Measurements from ENCODE around the gene TCF3. TPM values are rescaled to one million over a fixed set of nuclear protein-coding genes. Genes with fewer than 3 reads are reported as not detected.

TCF3 gene
- total and polyA plus RNA-seq, 2 experiments from 2014 or later: 76.7 to 125 TPM

DNA sequence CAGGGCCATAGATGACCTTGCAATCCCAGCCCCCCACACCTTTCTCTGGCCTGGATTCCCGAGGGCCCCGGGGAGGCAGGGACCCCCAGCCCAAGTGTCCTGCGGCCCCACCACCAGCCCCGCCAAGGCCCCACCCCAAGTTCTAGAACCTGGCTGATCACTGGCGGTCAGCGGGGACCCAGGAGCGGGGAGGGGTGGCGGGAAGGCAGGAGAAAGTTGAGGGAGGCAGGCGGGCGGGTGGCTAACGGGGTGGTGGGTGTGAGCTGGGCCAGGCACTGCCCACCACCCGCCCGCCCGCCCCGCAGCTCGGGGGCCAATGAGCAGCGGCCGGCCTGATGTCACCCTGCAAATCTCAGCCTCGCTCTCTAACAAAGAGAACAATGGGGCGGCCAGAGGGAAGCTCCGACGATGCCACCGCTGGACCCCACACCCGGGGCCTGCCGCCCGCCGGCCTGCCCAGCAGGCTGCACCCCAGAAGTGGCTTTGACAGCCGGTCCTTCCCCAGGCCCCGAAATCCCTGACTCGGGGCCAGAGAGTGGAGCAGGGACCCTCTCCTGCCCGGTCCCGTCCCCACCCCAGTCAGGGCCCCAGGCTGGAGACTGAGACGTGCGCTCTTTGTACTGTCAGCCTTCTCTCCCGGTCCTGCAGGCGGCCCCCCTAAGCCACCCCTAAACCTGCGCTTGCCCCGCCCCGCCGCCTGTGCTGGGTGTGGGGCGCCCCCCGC, 85.9 kb downstream of the TCF3 start:
- under 1% methylated on average over 17 of the region's 42 CpGs for WGBS (ENCODE audit: low lambda C conversion rate, missing lambda C conversion rate)
- Histone ChIP-seq H3K36me3 (replicated peaks; ENCODE audit: insufficient read depth, low read depth) (no peaks in the 10 kb centered on the region), H3K9me2 (replicated peaks; ENCODE audit: insufficient read depth) (no peaks in the 10 kb centered on the region), H2AFZ (peak overlapping the region; percentile 76), H4K20me1 (ENCODE audit: insufficient read depth, poor library complexity, severe bottlenecking) (peaks cover 52% of the 10 kb centered on the region), H3K27ac (peak overlapping the region; percentile 99), H3K4me3 (peak overlapping the region; percentile 68), H3K4me2 (peak overlapping the region; percentile 97), H3K27me3 (no peaks in the 10 kb centered on the region), H3K4me1 (ENCODE audit: insufficient read depth) (peaks cover 10% of the 10 kb centered on the region), H3K9me3 (ENCODE audit: low read depth) (no peaks in the 10 kb centered on the region), H3K79me2 (peaks cover 62% of the 10 kb centered on the region)
- TF ChIP-seq EZH2 (IDR thresholded peaks at IDR 0.05; ENCODE audit: borderline replicate concordance) (no peak), EZH2phosphoT487 (IDR thresholded peaks at IDR 0.05; ENCODE audit: low read depth, severe bottlenecking, unreplicated experiment) (no peak)
- TF ChIP-seq, protein P1, sequence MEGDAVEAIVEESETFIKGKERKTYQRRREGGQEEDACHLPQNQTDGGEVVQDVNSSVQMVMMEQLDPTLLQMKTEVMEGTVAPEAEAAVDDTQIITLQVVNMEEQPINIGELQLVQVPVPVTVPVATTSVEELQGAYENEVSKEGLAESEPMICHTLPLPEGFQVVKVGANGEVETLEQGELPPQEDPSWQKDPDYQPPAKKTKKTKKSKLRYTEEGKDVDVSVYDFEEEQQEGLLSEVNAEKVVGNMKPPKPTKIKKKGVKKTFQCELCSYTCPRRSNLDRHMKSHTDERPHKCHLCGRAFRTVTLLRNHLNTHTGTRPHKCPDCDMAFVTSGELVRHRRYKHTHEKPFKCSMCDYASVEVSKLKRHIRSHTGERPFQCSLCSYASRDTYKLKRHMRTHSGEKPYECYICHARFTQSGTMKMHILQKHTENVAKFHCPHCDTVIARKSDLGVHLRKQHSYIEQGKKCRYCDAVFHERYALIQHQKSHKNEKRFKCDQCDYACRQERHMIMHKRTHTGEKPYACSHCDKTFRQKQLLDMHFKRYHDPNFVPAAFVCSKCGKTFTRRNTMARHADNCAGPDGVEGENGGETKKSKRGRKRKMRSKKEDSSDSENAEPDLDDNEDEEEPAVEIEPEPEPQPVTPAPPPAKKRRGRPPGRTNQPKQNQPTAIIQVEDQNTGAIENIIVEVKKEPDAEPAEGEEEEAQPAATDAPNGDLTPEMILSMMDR (IDR thresholded peaks at IDR 0.05; ENCODE audit: poor library complexity): no peak
- DNase-seq (ENCODE audit: low spot score): peak; percentile 88

DNA sequence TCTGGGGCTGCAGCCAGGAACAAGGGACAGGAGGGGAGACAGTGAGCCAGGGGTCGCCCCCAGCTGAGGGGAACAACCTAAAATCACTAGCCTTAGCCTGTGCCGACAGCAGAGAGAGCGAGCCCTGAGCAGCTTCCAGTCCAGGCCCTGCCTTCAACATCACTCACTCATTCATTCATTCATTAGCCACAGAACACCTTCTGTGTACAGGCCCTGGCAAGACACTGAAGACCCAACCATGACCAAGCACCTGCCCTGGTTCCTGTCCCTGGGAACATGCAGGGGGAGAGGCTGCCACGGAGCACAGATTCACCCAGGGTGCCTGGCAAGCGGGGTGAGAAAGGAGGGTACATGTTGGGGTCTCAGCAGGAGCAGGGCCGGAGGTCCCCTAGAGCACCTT, 89.2 kb downstream of the TCF3 start:
- Histone ChIP-seq H3K36me3 (replicated peaks; ENCODE audit: insufficient read depth, low read depth) (no peaks in the 10 kb centered on the region), H2AFZ (no peak overlapping the region), H3K4me1 (ENCODE audit: insufficient read depth) (peaks cover 10% of the 10 kb centered on the region), H4K20me1 (ENCODE audit: insufficient read depth, poor library complexity, severe bottlenecking) (peaks cover 82% of the 10 kb centered on the region), H3K9me2 (replicated peaks; ENCODE audit: insufficient read depth) (no peaks in the 10 kb centered on the region), H3K27ac (no peak overlapping the region), H3K4me3 (no peak overlapping the region), H3K79me2 (peaks cover 90% of the 10 kb centered on the region), H3K4me2 (no peak overlapping the region), H3K9me3 (ENCODE audit: low read depth) (no peaks in the 10 kb centered on the region), H3K27me3 (no peaks in the 10 kb centered on the region)
- DNase-seq (ENCODE audit: low spot score): no peak
- WGBS (ENCODE audit: low lambda C conversion rate, missing lambda C conversion rate): 100% methylated on average over 5 of the region's 6 CpGs
- TF ChIP-seq EZH2phosphoT487 (IDR thresholded peaks at IDR 0.05; ENCODE audit: low read depth, severe bottlenecking, unreplicated experiment): no peak
- no peak for TF ChIP-seq EZH2 (IDR thresholded peaks at IDR 0.05; ENCODE audit: borderline replicate concordance)
- TF ChIP-seq, protein P1 (IDR thresholded peaks at IDR 0.05; ENCODE audit: poor library complexity): no peak

DNA sequence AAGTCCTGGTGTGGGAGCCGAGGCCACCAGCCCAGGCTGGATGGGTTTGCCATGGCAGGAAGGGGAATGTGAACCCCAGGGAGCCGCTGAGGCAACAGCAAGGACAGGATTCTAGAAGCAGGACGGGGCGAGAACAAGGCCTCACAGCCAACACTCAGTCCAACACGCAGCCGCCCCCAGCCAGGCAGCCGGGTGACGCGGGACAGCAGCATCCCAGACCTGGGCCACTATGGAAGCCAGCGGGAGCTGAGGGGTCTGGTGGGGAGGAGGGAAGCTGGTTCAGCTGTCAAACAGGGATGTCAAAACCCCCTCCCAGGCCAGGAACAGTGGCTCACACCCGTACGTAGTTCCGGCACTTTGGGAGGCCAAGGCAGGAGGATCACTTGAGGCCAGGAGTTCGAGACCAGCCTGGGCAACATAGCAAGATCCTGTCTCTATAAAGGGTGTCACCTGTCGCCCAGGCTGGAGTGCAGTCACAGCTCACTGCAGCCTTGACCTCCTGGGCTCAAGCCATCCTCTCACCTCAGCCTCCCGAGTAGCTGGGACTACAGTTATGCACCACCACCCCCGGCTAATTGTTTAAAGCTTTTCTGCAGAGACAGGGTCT, 91.1 kb downstream of the TCF3 start:
- H3K4me2 ChIP-seq: no peak overlapping the region
- H3K9me2 ChIP-seq (replicated peaks; ENCODE audit: insufficient read depth): no peaks in the 10 kb centered on the region
- H3K79me2 ChIP-seq: peaks cover 95% of the 10 kb centered on the region
- H2AFZ ChIP-seq: no peak overlapping the region
- no peaks in the 10 kb centered on the region for H3K36me3 ChIP-seq (replicated peaks; ENCODE audit: insufficient read depth, low read depth)
- TF ChIP-seq EZH2phosphoT487 (IDR thresholded peaks at IDR 0.05; ENCODE audit: low read depth, severe bottlenecking, unreplicated experiment) (no peak), EZH2 (IDR thresholded peaks at IDR 0.05; ENCODE audit: borderline replicate concordance) (no peak)
- TF ChIP-seq, protein P1 (IDR thresholded peaks at IDR 0.05; ENCODE audit: poor library complexity): no peak
- H3K27ac ChIP-seq: no peak overlapping the region
- H3K9me3 ChIP-seq (ENCODE audit: low read depth): no peaks in the 10 kb centered on the region
- no peak for DNase-seq (ENCODE audit: low spot score)
- H3K4me1 ChIP-seq (ENCODE audit: insufficient read depth): peaks cover 10% of the 10 kb centered on the region
- H3K27me3 ChIP-seq: no peaks in the 10 kb centered on the region
- H3K4me3 ChIP-seq: no peak overlapping the region
- 92% methylated on average over 17 of the region's 17 CpGs for WGBS (ENCODE audit: low lambda C conversion rate, missing lambda C conversion rate)
- peaks cover 97% of the 10 kb centered on the region for H4K20me1 ChIP-seq (ENCODE audit: insufficient read depth, poor library complexity, severe bottlenecking)

Measured in hepatocyte (in vitro differentiated cells).